ENCODE results near the gene THADA.

GRCh38 chr2:43465234-43465633, 130.6 kb downstream of the THADA start:
- TF ChIP-seq POLR2A (IDR thresholded peaks at IDR 0.05) (no peak), CTCF (IDR thresholded peaks at IDR 0.05) (no peak), POLR2AphosphoS5 (IDR thresholded peaks at IDR 0.05) (no peak)
